ENCODE data around the gene LIG3.

The LIG3 gene

DNA sequence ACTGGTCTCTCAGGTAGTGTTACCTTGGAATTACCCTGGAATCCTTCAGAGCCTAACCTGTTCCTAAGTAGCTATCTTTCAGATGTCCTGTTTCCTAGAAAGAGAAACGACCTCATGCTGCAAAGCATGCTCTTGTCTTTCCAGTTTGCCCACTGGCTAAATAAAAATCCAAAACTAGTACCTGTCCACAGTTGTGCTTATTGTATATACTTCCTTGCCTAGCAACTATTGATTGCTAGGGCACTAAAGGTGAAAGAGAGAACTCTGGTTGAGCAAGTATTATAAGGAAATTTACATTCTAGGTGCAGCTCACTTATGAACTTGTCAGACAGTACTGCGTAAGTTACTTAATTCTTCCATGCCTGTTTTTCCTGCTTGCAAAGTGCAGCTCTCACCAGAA lies 38.5 kb downstream of the LIG3 start:
- no peak for ATAC-seq
- no peak for TF ChIP-seq ZNF70 (CRISPR knock-in tag; IDR thresholded peaks at IDR 0.05)
- TF ChIP-seq ZNF565 (CRISPR knock-in tag; conservative IDR thresholded peaks at IDR 0.05; ENCODE audit: low read depth), result no peak
- no peak for TF ChIP-seq SNAI2 (CRISPR knock-in tag; IDR thresholded peaks at IDR 0.05)
- TF ChIP-seq, protein P1, sequence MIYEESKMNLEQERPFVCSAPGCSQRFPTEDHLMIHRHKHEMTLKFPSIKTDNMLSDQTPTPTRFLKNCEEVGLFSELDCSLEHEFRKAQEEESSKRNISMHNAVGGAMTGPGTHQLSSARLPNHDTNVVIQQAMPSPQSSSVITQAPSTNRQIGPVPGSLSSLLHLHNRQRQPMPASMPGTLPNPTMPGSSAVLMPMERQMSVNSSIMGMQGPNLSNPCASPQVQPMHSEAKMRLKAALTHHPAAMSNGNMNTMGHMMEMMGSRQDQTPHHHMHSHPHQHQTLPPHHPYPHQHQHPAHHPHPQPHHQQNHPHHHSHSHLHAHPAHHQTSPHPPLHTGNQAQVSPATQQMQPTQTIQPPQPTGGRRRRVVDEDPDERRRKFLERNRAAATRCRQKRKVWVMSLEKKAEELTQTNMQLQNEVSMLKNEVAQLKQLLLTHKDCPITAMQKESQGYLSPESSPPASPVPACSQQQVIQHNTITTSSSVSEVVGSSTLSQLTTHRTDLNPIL (CRISPR knock-in tag; IDR thresholded peaks at IDR 0.05; ENCODE audit: low read depth), result no peak
- no peak for TF ChIP-seq CSRNP3 (CRISPR knock-in tag; IDR thresholded peaks at IDR 0.05)
- no peak for TF ChIP-seq TSHZ2 (CRISPR knock-in tag; IDR thresholded peaks at IDR 0.05)
- no peak for TF ChIP-seq PPARA (CRISPR knock-in tag; IDR thresholded peaks at IDR 0.05; ENCODE audit: borderline replicate concordance)
- TF ChIP-seq BACH2 (CRISPR knock-in tag; IDR thresholded peaks at IDR 0.05; ENCODE audit: borderline replicate concordance), result no peak
- TF ChIP-seq RARB (CRISPR knock-in tag; IDR thresholded peaks at IDR 0.05), result no peak
- no peak for TF ChIP-seq ZNF8 (CRISPR knock-in tag; IDR thresholded peaks at IDR 0.05)
- no peak for TF ChIP-seq ARNTL (CRISPR knock-in tag; IDR thresholded peaks at IDR 0.05; ENCODE audit: borderline replicate concordance, low read depth)
- no peak for TF ChIP-seq CSDC2 (CRISPR knock-in tag; IDR thresholded peaks at IDR 0.05)
- TF ChIP-seq OSR1 (CRISPR knock-in tag; IDR thresholded peaks at IDR 0.05), result no peak
- TF ChIP-seq TOX (CRISPR knock-in tag; IDR thresholded peaks at IDR 0.05; ENCODE audit: borderline replicate concordance), result no peak

GRCh38 chr17:35019386-35020179 lies 39.3 kb downstream of the LIG3 start:
- no peak for TF ChIP-seq ESRRG (CRISPR knock-in tag; IDR thresholded peaks at IDR 0.05)
- no peak for TF ChIP-seq ZFP30 (CRISPR knock-in tag; IDR thresholded peaks at IDR 0.05)
- no peak for TF ChIP-seq ZNF565 (CRISPR knock-in tag; conservative IDR thresholded peaks at IDR 0.05; ENCODE audit: low read depth)
- no peak for TF ChIP-seq GLIS3 (CRISPR knock-in tag; IDR thresholded peaks at IDR 0.05)
- TF ChIP-seq, protein P2, sequence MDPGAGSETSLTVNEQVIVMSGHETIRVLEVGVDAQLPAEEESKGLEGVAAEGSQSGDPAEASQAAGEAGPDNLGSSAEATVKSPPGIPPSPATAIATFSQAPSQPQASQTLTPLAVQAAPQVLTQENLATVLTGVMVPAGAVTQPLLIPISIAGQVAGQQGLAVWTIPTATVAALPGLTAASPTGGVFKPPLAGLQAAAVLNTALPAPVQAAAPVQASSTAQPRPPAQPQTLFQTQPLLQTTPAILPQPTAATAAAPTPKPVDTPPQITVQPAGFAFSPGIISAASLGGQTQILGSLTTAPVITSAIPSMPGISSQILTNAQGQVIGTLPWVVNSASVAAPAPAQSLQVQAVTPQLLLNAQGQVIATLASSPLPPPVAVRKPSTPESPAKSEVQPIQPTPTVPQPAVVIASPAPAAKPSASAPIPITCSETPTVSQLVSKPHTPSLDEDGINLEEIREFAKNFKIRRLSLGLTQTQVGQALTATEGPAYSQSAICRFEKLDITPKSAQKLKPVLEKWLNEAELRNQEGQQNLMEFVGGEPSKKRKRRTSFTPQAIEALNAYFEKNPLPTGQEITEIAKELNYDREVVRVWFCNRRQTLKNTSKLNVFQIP (CRISPR knock-in tag; IDR thresholded peaks at IDR 0.05; ENCODE audit: borderline replicate concordance, low read depth), result no peak
- TF ChIP-seq TOX (CRISPR knock-in tag; IDR thresholded peaks at IDR 0.05; ENCODE audit: borderline replicate concordance), result no peak
- no peak for TF ChIP-seq BACH2 (CRISPR knock-in tag; IDR thresholded peaks at IDR 0.05; ENCODE audit: borderline replicate concordance)
- TF ChIP-seq ZNF70 (CRISPR knock-in tag; IDR thresholded peaks at IDR 0.05), result no peak
- TF ChIP-seq OSR1 (CRISPR knock-in tag; IDR thresholded peaks at IDR 0.05), result no peak

GRCh38 chr17:35021520-35022380 lies 41.4 kb downstream of the LIG3 start:
- no peak for ATAC-seq
- TF ChIP-seq GLIS3 (CRISPR knock-in tag; IDR thresholded peaks at IDR 0.05), result no peak
- TF ChIP-seq ZNF8 (CRISPR knock-in tag; IDR thresholded peaks at IDR 0.05), result no peak
- TF ChIP-seq, protein P2 (CRISPR knock-in tag; IDR thresholded peaks at IDR 0.05; ENCODE audit: borderline replicate concordance, low read depth), result no peak
- TF ChIP-seq ZNF565 (CRISPR knock-in tag; conservative IDR thresholded peaks at IDR 0.05; ENCODE audit: low read depth), result no peak

More at GRCh38 chr17:35019386-35020179, 39.3 kb downstream of the LIG3 start:
- no peak for ATAC-seq
